NK-92 (cell line): Measurements from ENCODE around the gene PTPN6.

ENCODE experiments used
- DNase-seq: peaks from one replicate; lab custom pipeline; 2025; ENCODE audit not compliant: unreplicated experiment; lab: John Stamatoyannopoulos, UW

The PTPN6 gene

DNA sequence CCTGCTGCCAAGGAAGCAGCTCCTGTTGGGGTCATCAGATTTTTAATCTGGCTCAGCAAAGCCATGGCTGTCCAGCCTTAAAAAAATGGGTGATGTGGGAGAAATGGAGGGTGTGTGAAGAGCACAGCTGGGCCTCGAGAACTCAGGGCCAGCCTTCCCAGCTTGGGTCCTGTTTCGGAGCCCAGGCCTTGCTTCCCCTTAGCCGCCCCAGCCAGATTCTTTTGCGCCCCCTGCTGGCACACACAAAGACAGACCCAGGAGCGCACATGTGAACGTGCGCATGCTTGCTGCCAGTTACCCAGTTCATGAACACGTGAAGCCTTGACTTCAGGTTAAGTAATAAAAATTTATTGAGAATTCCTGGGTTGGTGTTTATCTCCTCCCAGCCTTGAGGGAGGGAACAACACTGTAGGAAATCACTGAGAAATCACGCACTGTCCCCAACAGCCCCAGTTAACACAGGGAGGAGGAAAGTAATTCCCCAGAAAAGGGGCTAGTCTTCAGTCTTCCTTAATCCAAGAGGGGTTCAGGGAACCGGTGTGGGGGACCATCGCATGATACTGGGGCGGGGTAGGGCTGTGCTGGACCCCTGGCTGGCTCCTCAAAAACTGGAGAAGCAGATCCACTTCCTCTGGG lies 14.0 kb downstream of the PTPN6 start:
- DNase-seq = peak; percentile 13

DNA sequence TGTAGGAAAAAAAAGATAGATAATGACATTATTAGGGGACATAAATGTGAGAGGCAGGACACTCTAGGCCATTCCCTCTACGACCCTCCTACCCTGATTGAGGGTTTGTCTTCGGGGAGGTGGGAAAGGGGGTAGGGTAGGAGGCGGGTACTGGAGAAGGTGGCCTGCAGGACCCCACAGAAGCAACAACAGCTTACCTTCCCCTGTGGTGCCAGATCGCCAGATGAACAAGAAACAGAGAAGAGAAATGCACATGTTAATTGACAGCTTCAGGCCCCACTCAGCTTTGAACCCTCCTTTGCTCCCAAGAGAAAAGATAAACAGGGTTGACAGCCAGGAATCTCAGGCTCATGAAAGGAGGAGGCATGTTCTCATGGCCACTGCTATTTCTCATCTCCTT lies 14.6 kb downstream of the PTPN6 start:
- no peak for DNase-seq

DNA sequence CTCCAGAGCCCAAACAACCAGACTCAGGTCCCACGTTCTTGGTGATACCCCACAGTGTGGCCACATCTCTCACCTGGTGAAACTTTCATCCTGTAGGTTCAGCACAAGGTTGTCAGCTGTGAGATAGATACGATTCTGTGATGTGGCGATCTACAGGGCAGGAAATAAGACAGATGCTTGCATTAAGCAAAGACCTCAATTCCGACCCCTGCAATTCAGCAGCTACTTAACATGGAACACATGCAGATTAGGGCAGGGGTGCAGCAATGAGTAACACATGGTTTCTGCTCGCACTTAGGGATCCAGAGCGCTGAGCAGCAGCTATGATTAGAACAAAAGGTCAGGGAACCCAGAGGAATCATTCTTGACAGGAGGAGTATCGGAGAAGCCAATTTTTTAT lies 15.2 kb downstream of the PTPN6 start:
- no peak for DNase-seq

DNA sequence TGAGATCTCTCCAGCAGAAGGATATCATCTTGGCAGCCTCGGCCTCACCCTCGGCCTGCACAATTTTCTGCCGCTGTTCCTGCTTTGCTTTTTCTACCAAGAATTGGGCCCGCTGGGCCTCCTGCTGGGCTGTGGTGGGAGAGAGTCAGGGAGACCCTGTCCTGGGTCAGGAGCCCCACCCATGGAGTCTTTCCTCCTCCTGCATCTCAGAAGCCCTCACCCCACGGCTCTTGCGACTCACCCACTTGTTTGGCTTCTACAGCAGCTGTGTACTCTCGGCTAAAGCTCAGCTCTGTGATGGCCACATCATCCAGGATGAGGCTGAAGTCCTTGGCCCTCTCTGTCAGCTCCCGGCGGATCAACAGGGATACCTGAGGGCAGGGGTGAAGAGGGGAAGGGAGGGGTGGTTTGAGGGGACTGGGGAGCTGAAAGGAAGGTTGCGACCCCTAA lies 16.5 kb downstream of the PTPN6 start:
- no peak for DNase-seq

DNA sequence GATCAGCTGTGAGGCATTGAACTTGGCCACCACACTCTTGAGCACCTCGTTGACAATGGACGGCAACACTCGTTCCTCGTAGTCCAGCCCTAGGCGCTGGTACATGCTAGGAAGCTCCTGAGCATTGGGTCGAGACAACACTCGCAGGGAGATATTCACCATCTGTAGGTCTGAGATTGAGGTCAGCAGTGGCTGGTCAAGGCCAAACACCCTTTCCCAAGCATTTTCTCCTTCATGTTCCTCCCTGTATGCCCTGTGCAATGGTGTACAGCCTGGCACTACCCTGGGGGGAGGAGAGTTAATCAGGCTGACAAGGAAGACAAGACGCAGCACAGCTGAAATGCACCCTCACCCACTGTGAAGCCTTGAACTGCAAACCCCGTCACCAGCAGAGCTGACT lies 17.3 kb downstream of the PTPN6 start:
- DNase-seq = no peak

DNA sequence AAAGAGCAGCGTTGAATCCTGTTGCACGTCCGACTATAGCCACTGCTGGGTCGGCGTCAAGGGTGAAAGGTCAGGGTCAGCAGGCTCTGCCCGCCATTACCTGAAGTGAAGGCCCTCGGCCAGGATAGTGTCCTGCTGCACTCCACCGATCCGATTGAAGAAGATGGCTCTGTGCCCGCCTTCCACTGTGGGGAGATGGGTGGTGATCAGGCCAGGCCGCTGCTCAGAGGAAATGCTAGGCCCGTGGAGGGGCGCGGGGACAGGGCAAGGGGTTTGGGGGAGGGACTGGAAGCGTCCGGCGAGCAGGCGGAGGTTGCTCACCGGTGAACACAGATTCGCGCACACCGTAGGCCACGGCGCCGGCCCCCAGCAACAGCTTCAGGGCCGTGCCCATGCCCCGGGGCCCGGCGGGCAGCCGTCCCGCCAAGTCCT lies 19.0 kb downstream of the PTPN6 start:
- DNase-seq = no peak

DNA sequence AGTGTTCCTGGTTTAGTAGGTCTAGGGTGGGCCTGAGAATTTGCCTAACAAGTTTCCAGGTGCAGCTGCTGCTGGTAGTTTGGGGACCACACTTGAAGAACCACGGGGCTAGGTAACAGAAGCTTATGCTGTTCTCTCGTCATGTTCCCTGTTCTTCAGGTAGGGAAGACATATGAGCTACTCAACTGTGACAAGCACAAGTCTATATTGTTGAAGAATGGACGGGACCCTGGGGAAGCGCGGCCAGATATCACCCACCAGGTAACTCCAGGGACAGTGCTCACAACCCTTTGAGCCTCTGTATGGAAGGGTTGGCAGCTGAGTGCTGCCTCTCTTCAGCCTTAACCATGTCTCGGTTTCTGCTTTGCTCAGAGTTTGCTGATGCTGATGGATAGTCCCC lies 23.0 kb downstream of the PTPN6 start:
- no peak for DNase-seq

DNA sequence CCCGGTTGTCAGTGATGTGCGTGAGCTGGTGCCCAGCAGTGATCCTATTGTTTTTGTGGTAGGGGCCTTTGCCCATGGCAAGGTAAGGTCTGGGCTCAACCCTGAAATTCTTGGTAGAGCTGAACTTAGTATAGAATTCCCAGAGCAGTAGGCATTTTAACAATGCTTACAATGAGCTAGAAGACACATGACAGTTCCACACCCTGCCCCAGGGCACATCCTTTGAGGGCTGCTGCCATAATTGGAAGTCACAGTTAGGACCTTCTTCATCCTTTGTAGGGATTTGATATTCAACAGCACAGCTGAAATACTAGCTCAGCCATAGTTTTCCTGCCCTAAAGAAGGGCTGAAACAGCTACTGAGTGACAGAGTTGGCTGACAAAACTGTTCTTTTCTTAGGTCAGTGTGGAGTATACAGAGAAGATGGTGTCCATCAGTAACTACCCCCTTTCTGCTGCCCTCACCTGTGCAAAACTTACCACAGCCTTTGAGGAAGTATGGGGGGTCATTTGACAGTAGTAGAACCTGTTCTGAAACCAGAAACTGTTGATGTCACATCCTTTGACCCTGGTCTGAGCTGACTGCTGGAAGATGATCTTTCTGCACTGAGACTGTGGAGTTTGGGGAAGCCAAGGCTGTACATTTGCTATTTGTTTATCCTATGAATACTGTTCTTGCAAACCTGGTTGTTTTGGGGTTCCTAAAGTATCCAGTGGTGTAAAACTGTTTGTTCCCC lies 24.3 kb downstream of the PTPN6 start:
- no peak for DNase-seq

DNA sequence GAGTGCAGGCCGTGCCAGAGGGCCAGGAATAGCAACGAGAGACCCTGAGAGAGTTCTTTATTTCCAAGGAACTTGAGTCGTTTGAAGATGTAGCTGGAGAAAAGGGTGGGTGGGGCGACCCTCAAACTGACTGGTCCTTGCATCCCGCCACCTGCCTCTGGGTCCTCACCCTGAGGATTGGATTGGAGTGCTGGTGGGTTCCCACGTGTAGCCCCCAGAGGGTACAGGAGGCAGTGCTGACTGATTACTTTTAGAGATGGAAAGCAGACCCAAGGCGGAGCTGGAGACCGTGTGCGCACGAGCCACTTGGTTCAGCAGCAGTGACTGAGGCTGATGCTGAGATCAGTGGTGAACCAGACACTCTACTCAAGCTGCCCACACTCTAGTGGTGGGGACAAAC lies 26.5 kb downstream of the PTPN6 start:
- DNase-seq = no peak

DNA sequence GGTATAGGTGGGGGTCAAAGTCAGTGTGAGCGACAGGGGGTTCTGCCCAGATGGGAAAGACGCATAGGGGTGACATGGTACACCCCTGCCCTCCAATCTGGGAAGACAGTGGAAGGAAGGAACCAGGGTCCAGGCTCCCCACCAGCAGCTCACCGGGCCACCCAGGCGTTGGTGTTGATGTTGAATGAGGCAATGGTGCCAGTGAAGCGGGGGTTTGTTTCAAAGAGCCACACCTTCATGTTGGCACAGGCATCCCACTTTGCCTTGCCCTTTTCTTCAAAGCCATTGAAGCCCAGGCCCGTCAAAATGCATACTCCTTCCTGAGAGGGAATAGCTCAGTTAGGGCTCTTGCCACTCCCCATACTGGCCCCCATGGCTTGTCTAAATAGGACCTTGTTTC lies 27.0 kb downstream of the PTPN6 start:
- DNase-seq = no peak

DNA sequence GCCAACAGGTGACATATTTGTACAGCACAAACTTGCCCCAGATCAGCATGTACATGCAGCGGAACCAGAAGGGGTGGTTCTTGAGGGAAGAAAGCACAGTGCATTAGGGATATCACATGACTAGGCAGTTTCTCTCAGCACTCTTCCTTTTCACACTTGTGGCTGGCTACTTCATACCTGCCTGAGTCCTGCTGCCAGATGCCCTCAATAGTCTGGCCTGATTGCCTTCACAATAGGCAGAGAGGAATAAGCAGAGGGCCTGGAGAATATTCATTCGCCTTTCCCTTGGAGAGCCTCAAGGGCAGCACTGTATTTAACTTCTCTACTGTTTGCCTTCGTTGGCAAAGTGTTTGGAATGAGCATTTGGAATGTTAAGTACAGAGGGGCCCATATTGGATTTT lies 27.5 kb downstream of the PTPN6 start:
- DNase-seq = no peak

DNA sequence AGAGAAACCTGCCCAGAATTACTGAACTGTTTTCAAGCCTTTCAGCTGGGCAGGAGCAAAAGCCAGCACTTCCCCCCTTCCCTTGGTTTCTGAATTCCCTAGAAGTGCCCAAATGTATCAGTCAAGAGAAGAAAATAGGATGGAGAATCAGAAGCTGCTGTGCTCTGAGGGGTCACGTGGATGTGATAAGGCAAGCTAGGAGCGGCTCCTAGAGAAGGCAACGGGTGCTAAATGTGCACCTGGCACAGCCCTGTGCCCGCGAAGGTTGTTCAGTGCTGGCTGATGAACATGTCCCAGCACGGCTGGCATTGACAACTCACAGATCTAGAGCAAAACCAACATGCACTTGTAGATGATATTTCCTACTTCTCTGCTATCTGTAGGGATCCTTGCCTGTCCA lies 27.9 kb downstream of the PTPN6 start:
- no peak for DNase-seq

DNA sequence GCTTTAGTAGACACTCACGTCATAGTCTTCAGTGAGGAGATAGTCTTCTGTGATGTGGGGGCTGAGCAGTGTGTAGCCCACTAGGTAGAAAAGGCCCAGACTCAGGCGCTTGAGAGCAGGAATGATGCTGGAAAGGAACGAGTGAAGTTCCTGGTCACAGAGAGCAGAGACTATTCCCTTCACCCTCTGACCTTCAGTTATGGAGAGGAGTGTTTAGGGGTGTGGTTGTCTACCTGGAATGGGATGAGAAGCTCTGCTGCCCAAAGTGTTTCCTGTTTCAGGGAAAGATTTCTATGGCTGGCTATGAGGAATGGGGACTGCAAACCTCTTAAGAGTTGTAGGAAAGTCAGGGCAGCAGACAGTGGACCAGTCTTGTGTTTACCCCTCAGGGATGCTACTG lies 28.3 kb downstream of the PTPN6 start:
- no peak for DNase-seq

DNA sequence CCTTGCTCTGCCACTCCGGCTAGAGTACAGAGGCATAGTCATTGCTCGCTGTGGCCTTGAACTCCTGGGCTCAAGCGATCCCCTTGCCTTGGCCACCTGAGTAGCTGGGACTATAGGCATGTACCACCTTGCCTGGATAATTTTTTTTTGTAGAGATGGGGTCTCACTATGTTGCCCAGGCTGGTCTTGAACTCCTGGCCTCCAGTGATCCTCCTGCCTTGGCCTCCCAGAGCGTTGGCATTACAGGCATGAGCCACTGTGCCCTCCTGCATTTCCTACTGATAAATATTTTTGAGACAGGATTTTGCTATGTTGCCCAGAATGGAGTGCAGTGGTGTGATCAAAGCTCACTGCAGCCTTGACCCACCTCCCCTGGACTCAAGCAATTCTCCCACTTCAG lies 28.9 kb downstream of the PTPN6 start:
- no peak for DNase-seq

DNA sequence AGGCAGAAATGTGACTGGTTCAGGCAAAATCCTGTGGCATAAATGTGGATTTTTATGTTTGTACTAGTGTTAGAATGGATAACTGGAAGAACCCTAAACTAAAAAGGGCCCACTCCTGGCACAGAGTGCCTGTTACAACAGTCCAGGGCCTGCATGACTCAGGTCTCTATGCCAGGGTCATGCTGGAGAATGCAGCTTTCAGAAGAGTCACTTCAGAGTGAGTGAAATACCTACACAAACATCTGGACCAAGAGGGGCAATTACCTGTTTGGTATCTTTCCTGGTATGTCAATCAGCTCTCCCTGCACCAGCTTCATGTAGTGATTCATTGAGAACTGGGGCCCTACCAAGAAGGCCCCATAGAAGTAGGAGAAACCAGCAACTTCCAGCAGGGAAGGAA lies 29.6 kb downstream of the PTPN6 start:
- no peak for DNase-seq

DNA sequence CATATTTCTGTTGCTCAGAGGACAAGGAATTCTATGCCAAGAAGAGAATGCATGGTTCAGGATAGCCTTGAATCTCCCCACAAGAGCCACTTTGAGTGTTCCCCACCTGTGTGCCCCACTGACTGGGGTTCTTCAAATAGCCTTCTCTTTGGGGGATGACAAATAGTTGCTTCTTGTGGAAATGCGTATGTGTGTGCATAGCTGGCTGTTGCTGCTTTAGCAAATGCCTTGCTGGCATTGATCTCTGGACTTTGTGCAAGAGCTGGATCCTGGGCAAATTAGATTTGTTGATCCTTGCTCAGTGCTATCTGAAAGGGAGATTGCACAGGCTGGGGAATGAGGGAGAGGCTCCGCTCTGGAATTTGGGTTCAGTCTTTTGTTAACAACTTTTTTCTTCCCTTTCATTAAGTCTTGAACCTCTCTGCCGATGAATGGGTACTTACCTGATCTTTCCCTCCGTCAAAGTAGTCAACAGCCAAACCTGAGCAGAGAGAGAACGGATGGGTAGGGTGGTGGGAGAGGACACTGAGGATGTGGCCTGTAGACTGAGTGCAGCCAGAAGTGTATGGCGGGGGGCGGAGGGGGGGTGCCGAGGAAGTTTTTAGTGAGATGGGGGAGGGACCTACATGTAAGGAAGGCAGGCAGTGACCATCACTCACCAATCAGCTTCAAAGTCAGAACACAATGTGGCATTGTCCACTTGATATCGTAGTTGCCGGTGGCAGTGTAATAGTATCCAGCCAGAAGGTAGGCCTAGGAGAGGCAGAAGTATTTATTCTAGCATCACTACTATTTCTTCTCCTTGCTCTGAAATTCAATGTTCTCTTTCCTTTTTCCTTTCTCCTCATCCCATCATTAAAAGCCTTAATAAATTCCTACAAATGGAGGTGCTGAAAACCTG lies 30.2 kb downstream of the PTPN6 start:
- DNase-seq = no peak

DNA sequence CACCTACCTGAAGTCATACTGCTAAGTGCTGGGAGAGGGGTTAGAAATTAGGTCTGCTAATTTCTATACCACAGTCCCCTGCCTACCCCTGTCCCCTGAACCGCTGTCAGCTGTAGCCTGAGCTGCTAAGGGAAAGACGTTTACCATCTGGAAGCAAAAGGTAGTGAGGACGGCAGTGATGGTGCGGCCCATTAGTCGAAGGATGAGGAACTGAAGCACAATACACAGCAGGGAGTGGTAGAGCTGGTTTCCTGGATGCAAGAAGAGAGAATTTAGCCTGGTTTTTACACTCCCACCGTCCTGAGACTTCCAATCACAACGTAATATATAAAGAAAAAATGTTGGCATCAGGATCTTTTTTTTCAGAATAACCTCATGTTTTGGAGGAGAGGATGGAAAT lies 31.4 kb downstream of the PTPN6 start:
- no peak for DNase-seq

DNA sequence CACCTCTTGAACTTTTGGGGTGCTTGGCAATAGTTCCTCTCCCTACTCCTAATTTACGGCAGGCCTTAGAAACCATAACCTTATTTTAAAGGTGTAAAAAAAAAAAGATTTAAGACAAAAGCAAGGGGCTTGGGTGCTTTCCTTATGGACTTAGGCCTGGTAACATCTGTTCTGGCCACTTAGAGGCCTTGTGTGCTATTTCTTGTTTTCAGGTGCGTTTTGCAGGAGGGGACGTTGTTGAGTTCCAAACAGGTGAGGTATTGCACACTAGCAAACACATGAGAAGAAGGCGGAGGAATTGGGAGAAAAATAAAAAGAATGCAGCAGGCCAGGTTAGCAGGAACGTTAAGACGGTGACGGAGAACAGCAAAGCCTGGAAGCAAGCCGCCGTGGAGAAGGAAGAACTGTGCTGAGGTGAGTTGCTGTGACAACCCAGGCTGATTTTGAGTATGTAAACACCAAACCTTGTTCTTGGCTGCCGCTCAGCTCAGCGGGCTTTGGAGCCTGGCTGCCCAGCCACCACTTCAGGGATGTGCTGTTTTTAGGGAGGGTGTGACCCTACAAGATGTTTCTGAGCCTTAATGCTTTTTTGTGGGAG lies 36.9 kb downstream of the PTPN6 start:
- DNase-seq = no peak

DNA sequence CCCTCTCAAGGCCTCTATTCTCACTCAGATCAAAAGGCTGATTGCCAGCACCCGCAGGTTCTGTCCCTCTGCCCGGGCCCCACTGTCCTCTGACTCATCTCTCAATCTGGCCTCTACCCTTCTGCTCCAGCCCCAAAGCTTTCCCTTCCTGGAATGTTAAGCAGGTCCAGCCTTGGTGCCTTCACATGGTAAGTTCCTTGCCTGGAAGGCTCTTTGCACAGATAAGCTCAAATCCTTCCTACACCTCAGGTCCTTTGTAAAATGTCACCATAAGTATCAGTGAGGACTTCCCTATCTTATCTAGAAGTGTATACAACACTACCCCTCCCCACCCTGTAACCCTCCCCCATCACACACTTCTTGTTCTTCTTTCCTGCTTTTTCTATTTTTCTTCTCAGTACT lies 44.9 kb downstream of the PTPN6 start:
- no peak for DNase-seq

DNA sequence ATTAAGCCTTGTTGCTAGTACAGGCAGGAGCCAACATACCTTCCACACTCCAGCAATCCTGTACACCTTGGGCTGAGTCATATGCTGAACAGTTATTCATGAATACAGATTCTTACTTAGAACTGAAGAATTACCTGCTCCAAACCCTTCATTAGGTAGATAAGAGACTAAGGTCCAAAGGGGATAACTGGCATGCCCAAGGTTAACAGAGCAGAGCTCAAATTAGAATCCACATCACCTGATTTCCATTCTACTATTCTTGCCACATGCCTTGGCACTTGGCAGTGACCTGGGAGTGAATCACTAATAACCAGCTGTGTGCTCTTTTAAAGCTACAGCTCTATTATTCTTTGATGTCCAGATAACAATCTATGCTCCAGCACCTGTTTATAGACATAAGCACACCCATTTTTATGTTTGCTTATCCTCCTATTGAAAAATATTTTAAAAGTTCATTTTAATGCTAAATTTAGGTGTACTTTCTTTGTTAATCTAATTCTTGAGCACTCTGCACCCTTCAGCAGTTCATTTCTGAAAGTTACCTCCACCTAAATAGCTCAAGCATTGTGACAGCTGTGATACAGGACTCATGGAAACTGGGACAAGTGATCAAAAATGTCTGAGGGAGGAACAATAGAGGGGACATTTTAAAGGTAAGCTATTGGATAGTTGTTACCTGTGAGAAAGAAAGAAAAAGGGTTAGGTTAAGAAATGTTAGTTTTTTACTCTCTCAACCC lies 47.7 kb downstream of the PTPN6 start:
- DNase-seq = no peak
